CD4-positive, alpha-beta T cell treated with Interleukin-15 for 1 hour (primary cell): Measurements from ENCODE around the gene CRLF1.
A peak's percentile ranks its signal among the peaks of the same experiment; 100 is the strongest.

Experiments used
- DNase-seq: peaks from one replicate; pipeline ENCODE4 v3.0.0-alpha.2; 2020

Gene CRLF1, protein sequence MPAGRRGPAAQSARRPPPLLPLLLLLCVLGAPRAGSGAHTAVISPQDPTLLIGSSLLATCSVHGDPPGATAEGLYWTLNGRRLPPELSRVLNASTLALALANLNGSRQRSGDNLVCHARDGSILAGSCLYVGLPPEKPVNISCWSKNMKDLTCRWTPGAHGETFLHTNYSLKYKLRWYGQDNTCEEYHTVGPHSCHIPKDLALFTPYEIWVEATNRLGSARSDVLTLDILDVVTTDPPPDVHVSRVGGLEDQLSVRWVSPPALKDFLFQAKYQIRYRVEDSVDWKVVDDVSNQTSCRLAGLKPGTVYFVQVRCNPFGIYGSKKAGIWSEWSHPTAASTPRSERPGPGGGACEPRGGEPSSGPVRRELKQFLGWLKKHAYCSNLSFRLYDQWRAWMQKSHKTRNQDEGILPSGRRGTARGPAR

DNA sequence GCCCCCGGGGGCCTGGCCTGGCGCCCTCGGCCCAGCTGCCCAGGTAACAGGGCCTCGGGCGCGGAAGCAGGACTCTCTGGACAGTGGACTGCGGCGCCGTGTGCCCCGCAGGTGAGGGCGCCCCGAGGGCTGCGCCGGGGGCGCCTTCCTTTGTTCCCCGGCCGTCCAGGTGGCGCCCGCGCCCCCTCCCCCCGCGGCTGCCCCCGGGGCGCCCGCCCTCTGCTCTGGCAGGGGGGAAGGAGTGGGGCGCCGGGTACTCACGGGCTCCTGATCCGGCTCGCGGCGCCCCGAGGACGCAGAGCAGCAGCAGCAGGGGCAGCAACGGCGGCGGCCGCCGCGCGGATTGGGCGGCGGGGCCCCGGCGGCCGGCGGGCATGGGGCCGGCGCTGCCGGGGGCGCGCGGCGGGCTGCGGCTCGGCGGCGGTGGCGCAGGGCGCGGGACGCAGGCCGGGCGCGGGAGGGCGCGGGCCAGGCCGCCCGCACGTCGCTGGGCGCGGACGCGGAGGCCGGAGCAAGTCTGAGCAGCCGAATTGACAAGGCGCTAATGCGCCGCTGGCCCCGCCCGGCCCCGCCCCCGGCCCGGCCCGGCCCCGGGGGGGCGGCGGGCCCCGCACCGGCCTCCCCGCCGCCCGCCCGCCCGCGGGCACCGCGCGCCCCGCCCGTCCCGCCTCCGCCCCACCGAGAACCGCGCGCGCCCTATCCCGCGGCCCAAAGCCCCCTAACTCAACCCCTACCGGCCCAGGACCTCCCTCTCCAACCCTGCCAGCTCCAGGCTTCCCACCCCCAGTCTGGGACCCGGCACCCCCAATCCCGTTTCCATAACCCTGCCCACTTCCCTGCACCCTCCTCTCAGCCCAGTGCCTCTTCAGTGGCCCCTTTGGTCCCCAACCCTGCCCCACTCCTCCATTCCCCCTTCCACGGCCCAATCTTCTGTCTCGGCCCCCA, at the start of gene CRLF1:
Gene CRLF1, minus strand, starts transcription at position 519 of the 945 bp plus-strand sequence. Its CDS starts 143 bp downstream, at position 376.
- no peak for DNase-seq

DNA sequence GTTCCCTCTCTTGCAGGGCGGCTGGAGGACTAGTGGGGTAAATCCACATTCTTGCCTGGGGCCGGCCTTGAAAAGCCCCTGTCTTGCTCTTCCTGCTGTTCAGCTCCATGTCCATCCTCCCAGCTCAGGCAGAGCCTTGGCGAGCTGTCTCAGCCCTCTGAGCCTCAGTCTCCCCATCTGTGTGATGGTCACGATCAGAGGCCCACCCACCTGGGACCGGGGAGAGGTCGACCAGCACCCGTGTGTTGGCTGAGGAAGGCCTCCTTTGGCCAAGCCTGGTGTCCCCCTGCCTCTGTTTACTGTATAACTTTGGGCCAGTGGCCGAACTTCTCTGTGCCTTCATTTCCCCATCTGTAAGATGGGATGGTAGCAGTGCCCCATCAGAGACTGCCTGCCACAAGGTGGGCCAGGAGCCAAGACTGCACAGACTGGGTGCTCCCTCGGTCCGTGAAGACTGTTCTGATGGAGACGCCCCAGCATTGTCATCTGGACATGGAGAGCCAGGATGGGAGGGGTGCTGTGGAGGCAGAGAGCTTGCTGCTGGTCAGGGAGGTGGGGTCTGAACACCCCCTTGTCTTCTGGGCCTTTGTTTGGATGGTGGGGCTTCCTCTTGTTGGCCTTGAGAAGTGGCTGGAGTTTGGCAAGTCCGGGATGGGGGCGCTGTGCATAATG, 48.7 kb upstream of the CRLF1 start:
- DNase-seq = no peak

DNA sequence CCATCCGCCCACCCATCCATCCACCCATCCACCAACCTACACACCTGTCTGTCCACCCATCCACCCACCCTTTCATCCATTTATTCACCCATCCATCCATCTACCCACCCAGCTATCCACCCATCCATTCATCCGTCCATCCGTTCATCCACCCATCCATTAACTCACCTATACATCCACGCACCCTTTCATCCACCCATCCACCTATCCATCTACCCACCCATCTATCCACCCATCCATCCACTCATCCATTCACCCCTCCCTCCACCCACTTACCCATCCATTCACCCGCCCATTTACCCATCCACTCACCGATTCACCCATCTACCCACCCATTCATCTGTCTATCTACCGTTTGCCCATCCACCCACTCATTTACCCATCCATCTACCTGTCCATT, 47.9 kb upstream of the CRLF1 start:
- no peak for DNase-seq

DNA sequence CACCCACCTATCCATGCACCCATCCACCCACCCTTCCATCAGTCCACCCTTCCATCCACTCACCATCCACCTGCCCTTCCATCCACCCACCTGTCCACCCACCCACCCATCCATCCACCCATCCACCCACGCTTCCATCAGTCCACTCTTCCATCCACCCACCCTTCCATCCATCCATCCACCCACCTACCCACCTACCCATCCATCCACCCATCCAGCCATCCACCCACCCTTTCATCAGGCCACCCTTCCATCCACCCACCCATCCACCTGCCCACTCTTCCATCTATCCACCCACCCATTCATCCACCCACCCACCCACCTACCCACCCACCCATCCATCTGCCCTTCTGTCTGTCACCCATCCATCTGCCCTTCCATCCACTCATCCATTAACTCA, 47.3 kb upstream of the CRLF1 start:
- DNase-seq = no peak

DNA sequence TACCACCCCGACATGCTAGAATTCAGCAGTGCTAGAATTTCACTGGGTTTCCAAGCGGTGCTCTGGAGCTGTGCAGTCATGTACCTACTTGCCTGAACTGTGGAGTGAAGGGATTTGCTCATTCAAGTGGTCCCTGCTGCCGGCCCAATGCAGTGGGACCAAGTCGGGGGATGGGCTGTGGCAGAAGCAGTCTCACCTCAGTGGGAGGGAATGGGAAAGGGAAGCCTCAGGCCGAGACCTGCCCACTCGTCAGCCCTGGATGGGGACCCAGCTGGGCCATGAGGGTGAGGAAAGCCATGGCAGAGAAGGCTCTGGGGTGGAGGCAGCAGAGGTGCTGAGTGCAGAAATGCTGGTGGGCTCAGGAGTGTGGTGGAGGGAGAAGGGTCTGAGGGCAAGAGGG, 45.1 kb upstream of the CRLF1 start:
- no peak for DNase-seq

DNA sequence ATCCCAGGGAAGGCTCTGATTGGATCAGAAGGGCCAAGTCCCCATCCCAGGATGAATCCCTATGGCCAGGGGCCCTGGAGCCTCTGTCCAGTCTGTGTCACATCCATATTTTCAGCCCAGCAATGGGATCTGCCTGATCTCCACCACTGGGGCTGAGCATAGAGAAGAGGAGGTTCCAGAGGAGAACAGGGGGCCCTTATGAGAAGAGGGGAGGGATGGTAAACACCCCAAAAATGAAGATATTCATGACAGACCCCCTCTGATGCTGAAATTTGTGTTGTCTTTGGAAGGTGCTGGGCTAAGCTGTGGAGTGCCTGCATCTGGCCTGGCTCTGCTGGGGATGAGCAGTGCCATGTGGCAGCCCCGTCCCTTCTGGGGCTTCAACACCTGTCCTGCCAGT, 44.7 kb upstream of the CRLF1 start:
- DNase-seq = no peak

DNA sequence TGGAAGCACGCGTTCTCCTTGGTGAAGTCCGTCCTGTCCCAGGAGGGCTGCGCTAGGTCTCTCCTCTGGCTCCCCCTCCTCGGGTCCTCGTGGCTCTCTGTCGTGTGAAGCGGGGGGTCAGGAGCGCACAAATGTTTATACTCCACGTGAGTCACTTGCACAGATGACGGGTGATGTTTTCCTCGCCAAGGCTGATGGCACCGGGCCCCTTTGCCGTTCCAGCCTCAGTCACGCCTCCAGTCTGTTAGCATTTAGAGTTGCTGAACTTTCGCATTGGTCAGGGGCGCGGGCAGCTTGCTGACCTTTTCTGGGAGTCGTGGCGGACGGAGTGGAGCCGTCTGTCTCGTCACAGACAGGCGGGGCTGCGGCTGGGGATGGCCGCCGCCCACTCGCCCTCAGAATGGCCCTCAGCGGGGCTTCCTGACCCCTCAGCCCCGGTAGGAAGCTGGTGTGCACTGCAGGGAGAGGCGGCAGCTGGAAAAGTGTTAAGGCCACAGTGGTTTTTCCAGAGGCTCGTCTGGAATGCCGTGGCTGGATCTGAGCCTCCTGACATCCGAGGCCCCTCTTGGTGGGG, 44.0 kb upstream of the CRLF1 start:
- no peak for DNase-seq

DNA sequence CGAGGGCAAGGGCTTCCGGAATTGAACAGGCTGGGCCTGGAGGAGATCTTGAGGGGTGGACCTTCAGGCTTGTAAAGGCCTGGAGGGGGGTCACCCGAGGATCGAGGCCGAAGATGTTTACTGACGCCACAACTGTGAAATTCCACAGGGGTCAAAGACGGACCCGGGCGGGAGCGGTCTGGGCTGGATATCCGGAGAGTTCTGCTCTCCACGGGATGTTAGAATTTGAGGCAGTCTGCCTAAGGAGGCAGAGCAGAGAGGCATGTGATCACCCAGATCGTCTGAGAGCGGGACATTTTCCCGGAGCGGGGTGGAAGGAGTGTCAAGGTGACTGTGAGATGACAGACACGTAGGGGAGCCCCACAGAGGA, 43.4 kb upstream of the CRLF1 start:
- no peak for DNase-seq

DNA sequence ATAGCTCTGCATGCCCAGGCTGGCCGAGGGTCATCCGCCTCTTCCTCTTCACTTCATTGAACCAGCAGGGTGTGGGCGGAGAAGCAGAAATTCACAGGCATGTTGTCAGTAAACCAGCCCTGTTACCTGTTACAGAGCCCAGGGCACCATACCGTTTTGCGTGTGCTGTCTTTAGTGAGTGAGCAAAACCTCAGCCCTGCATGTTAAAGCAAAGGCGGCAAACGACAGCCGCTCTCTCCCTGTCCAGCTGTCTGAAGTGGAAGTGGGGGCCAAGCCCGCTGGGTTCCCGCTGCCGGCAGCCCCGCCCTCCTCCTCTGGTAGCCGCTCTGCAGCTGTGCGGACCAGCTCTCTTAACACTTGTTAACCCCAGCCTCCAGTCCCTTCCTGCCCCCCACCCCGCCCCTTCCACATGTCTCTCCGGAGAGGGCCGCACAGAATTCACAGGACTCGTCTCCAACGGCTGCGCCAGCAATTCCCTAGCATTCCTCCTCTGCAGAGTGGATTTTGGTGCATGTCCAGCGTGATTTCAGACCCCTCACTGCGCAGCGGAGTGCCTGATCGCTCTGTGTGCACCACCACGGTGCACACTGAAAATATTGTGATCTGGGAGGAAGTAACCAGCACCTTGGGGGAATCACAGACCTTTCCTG, 42.9 kb upstream of the CRLF1 start:
- DNase-seq = no peak

DNA sequence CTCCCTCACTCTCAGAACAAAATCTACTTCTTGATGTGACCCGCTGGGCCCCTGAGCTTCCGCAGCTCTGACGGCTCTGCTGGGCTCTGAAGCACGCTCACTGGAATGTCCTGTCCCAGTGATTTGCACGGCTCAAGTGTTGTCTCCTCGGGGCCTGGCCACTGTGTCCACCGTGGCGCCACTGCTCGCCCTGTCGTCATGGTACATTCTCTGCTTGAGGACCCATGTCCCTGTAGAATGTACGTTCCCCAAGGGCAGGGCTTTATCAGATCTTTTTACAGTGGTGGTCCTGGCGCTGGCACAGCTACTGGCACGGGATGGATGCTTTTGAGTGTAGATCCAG, 42.3 kb upstream of the CRLF1 start:
- no peak for DNase-seq

DNA sequence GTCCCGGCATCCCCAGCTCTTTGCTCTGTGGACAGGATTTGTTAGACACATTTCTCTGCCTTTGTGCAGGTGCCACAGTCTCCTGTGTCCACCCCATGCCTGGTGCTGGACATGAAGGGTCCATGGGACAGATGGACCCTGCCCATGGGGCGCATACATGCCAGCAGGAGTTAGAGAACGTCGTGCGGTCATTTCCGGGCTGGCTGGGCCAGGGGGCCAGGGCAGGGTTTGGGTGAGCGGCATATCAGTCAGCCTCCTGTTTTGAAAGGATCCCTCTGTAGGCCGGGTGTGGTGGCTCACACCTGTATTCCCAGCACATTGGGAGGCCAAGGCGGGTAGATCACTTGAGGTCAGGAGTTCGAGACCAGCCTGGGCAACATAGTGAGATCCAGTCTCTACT, 41.2 kb upstream of the CRLF1 start:
- DNase-seq = no peak

DNA sequence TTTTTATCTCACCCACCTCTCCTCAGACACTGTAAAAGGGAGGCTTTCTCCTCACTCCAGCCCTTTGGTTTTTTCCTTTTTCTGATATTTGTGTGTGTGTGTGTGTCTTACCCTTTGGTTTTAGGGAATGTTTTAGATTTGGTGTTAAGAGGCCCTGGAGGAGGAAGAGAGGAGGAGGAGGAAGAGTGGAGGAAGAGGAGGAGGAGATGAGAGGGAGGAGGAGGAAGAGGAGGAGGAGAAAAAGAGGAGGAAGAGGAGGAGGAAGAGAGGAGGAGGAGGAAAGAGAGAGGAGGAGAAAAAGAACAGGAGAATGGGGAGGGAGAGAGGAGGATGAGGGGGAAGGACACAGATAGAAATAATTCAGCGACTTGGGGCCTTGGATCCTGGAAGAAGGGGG, 40.8 kb upstream of the CRLF1 start:
- no peak for DNase-seq

DNA sequence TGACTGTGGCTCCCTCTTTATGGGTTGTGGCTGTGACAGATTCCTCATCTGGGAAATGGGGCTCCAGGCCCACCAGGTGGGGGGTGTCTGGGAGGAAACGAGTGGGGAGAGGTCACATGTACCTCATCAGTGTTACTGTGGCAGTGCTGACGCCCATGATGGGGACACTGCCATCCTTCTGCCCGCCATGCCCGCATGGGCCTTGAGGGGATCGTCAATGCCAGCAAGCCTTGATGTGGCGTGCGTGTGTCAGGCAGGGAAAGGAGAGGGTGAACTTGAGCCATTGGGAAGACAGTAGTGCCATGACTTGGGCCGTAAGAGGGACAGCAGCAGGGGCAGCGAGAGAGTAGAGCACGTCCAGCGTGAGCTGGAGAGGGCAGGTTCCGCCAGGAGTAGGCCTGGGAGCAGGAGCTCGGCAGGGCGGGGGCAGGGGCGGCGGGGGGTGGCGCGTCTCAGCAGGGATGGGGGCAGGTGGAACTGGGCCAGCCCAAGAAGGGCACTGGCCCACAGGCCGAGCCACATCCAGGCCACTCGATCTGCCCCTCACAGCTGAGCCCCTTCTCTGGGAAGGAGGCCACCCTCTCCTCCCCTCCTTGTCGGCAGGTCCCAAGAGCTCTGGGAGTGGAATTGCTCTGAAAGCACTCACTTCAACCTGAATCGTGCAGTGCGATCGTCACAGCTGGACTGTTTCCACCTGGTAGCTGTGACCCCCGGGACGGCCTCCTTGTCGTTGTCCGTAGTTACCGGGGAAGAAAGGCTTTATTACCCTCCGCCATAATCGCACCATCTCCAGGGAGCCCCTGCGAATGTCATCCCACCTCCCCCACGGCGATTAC, 40.2 kb upstream of the CRLF1 start:
- no peak for DNase-seq

DNA sequence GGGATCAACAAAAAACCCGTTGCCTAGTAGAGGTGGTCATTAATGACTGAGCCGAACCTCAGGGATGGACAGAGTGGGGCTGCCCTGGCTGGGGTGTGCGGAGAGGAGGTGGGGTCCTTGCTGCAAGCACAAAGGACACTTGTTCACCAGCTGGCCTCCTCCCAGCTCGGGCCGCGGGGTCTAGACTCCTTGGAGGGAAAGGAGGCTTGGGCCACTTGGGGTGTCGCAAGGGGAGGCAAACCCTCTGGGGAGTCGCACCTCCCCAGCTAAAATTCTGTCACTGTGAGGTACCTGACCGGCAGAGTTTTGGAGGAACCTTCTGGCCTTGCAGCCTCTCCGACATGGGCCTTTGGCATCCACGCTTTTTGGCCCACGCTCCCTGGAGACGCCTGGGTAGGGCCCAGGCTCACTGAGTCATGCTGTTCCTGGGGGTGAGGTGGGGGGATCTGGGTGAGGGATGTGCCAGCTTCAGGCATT, 38.5 kb upstream of the CRLF1 start:
- DNase-seq = no peak

DNA sequence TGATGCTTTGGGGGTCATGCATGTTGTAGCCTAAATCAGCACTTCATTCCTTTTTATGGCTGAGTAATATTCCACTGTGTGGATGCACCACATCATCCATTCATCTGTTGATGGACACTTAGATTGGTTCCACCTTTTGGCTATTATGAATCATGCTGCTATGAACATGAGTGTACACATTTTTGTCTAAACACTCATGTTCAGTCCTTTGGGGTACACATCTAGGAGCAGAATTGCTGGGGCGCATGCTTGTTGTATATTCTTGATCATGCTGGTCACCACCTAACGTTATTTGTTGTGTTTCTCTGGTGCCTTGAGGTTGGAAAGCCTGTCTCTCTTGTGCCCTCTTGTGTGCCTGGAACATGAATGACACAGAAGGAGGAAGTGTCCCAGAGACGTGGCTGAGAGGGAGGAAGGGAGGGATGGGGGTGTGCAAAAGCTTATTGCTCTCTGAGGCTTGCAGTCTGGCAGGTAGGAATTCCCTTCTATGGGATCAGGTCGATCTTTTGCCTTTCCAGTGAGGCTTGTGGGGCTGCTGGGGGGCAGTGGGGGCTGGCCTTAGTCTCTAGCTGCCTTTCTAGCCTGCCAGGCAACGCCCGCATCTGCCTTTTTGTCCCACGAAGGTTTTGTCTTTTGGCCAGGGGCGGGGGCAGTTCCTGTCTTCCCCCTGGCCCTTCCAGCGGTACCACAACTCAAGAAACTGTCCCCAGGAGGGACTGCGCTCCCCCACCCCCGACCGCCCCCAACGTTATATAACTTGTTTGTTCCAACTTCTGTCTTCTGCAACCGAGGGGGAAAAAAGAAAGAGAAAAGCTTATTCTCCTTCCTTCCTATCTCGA, 37.8 kb upstream of the CRLF1 start:
- DNase-seq = peak; percentile 34

DNA sequence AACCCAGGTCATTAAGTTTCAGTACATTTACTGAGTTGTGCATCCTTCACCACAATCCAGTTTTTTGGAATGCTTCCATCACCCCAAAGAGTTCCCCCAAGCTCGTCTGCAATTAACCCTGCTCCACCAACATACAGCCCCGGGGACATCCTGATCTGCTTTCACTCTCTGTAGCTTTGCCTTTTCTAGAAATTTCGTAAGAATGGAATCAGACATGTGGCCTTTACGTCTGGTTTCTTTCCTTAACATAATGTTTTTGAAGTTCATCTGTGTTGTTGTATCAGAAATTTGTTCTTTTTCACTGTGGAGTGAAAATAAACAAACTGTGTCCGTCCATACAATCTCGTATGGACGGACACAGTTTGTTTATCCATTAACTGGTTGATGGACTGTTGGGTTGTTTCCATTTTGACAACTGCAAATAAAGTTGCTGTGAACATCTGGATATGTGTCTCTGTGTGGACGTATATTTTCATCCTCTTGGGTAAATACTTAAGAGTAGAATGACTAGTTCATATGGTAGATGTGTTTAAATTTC, 33.2 kb upstream of the CRLF1 start:
- no peak for DNase-seq

DNA sequence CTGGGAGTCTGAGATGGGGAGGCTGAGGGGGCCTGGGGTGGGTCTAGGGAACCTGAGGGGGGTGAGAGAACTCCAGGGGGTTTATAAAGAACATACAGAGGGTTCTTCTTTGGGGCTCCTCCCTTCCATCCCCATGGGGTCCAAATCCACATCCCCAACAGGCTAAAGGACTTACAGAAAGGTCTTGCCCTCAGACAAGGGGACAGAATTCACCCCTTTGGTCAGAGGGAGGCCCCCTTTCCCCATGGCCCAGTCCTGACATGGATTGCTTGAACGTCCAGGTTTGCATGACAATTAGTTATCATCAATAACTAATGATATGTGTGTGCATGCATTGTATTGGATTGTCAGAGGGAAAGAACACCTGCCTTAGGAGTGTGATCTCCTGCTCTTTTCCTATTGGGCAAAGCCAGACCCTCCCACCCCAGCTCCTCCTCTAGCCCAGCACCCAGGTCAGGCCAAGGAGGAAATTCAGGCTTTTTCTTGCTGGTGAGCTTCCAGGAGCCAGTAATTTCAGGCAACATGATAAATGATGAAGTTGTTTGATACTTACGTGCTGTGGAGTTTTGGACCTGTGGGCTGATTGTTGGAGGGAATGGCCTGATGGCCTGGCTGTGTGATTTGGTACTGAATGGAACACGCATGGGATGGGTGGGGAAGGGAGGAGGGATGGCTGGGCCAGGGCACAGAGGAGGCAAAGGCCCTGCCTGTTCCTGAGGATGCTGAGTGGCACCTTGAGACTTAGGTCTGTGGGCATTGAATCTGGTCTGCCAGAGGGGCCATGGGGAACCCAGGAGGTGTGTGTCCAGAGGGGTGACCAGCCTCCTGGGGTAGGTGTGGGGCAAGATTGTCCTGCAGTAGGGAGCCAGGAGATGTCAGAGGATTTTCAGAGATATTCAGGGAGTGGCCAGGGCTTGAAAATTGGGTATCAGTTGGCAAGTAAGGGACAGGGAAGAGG, 31.4 kb upstream of the CRLF1 start:
- DNase-seq = no peak

DNA sequence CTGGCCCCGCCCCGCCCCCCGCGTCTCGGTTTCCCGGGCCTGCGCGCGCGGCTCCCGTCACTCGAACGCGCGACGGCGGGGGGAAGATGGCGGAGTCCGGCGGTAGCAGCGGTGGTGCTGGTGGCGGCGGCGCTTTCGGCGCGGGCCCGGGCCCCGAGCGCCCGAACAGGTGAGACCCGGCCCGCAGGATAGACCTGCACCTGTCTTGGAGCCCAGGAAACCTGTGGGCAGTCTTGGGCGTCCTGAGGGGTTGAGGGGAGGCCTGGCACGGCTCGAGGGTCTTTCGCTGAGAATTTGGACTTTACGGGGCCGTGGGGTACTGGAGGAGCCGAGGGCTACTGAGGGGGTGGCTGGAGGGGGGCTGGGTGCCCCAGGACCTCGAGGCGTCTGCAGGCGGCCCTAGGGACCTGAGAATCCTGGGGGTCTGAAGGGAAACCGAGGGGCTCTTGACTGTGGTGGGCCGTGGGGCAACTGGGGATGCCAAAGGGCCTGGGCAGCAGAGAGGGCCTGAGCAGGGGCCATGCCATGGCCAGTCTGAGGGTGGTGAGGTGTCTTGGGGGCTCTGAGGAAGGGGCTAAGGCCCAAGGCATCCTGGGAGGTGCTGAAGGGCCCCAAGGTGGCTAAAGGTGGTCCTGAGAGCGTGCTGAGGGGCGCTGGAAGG, 30.5 kb upstream of the CRLF1 start, which contains the start of gene KLHL26:
Gene KLHL26, plus strand, starts transcription at position 60 of the 661 bp plus-strand sequence. Its CDS starts 27 bp downstream, at position 87.
- DNase-seq = no peak
